Uterus (tissue), 4 donors: ENCODE measurements around the gene FLYWCH2. TPM values are rescaled to one million over a fixed set of nuclear protein-coding genes. Genes with fewer than 3 reads are reported as not detected.

Experiments
- DNase-seq, 2 donors: peaks; one replicate each; pipeline ENCODE4 v3.0.0-alpha.2; 2019 to 2020
- H3K27ac ChIP-seq, 2 donors: fragments of 200-600 bp; sonication (generic); 1 replicate in 1 of 2; 2 replicates in 1 of 2; pipeline ENCODE4 v1.5.1; 2016 to 2018
- H3K27me3 ChIP-seq, 2 donors: fragments of 200-600 bp; sonication (generic); one replicate each; pipeline ENCODE4 v1.5.1; 2018 to 2019; ENCODE audit warnings: control low read depth in 1 of 2
- H3K36me3 ChIP-seq, 2 donors: fragments of 200-600 bp; sonication (generic); one replicate each; pipeline ENCODE4 v1.5.1; 2019; ENCODE audit warnings: control low read depth in 1 of 2
- H3K4me1 ChIP-seq, 2 donors: fragments of 200-600 bp; sonication (generic); one replicate each; pipeline ENCODE4 v1.5.1; 2018 to 2019; ENCODE audit warnings: control low read depth in 1 of 2
- H3K4me3 ChIP-seq, 2 donors: fragments of 200-600 bp; sonication (generic); 1 replicate in 1 of 2; 2 replicates in 1 of 2; pipeline ENCODE4 v1.5.1; 2018 to 2019; ENCODE audit warnings: mild to moderate bottlenecking in 1 of 2
- H3K9me3 ChIP-seq, 2 donors: fragments of 200-600 bp; sonication (generic); one replicate each; pipeline ENCODE4 v1.5.1; 2019; ENCODE audit warnings: control low read depth in 1 of 2
- POLR2A ChIP-seq, 2 donors: fragments of 450-650 bp; IDR thresholded peaks; one replicate each; pipeline ENCODE4 v1.6.1; 2016; ENCODE audit warnings: antibody characterized with exemption in 2 of 2, mild to moderate bottlenecking in 1 of 2, moderate library complexity in 1 of 2
- intact Hi-C: fragments of 100-400 bp; cut with DNase I; formaldehyde crosslinking; loops from one replicate; pipeline ENCODE4 v1.15.1; 2023; ENCODE audit warnings: low total_unique reads
- total RNA-seq, 4 donors: library from RNA; depleted of rRNA in 3 of 4; stranded (reverse); fragments of >200 nt in 3 of 4; gene quantifications; one replicate each; pipeline versions ENCODE4 v1.1.0 to v1.2.4, GENCODE V29; 2014 to 2023
- TF ChIP-seq, protein P1 (sequence below), 4 experiments: fragments of 200-600 bp in 2 of 4; fragments of 450-650 bp in 2 of 4; sonication (generic) in 2 of 4; IDR thresholded peaks; one replicate each; pipeline ENCODE4 v1.5.1; 2016 to 2019; ENCODE audit warnings: antibody characterized with exemption in 4 of 4, mild to moderate bottlenecking in 2 of 4, moderate library complexity in 1 of 4
- donor health status: DM: yes; HTN: yes; CAD: no.

The FLYWCH2 gene
- total RNA-seq, 4 donors from 2014 or later, result 27.9 to 223 (median 40.9) TPM

DNA sequence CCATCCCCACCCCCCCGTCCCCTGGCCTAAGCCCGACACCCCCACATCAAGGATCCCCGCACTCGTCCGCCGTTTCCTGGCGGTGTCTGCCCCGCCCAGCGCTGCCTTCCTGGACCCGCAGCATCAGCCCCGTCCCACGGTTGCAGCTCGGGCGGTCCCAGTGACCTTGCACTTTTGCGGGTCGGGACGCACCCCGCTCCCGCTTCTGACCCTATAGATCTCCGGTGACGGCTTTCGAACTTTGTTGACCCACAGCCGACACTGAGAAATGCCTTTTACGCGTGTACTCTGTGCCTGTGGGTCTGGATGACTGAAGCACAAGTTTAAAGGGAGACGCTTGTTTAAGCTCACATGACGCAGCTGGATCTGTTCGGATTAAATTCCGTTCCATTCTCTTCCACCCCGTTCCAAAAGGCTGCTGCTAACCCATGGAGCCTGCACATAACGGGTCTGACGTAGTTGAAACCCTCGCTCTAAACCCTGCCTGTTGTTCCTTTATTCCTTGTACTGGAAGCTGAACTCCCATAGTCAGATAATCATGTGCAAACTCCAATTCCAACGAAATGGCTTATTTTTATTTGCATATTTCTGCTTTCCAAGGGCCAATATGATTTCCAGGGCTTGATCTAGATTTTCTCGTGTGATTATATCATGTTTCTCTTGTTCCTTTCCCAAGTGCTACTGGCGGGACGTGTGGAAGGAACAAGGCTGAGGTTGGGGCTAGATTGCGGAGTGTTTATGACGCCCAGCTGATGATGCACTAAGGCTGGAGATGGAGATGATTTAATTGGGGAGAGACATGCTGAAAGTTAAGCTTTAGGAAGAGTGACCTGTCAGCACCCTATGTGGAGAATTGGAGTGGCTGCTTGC, 29.6 kb downstream of the FLYWCH2 start:
- peak overlapping the region; percentile 53 to 93 for H3K4me3 ChIP-seq
- intact Hi-C loops, result no loop called here
- DNase-seq, result peak in 1 of 2 donors; percentile 41
- H3K36me3 ChIP-seq, result no peaks in the 10 kb centered on the region
- H3K9me3 ChIP-seq, result no peaks in the 10 kb centered on the region
- peak overlapping the region; percentile 84 to 90 for H3K27ac ChIP-seq
- H3K27me3 ChIP-seq, result no peaks in the 10 kb centered on the region
- TF ChIP-seq POLR2A (IDR thresholded peaks at IDR 0.05), result no peak
- TF ChIP-seq, protein P1, sequence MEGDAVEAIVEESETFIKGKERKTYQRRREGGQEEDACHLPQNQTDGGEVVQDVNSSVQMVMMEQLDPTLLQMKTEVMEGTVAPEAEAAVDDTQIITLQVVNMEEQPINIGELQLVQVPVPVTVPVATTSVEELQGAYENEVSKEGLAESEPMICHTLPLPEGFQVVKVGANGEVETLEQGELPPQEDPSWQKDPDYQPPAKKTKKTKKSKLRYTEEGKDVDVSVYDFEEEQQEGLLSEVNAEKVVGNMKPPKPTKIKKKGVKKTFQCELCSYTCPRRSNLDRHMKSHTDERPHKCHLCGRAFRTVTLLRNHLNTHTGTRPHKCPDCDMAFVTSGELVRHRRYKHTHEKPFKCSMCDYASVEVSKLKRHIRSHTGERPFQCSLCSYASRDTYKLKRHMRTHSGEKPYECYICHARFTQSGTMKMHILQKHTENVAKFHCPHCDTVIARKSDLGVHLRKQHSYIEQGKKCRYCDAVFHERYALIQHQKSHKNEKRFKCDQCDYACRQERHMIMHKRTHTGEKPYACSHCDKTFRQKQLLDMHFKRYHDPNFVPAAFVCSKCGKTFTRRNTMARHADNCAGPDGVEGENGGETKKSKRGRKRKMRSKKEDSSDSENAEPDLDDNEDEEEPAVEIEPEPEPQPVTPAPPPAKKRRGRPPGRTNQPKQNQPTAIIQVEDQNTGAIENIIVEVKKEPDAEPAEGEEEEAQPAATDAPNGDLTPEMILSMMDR (IDR thresholded peaks at IDR 0.05), result no peak
- no peaks in the 10 kb centered on the region for H3K4me1 ChIP-seq

DNA sequence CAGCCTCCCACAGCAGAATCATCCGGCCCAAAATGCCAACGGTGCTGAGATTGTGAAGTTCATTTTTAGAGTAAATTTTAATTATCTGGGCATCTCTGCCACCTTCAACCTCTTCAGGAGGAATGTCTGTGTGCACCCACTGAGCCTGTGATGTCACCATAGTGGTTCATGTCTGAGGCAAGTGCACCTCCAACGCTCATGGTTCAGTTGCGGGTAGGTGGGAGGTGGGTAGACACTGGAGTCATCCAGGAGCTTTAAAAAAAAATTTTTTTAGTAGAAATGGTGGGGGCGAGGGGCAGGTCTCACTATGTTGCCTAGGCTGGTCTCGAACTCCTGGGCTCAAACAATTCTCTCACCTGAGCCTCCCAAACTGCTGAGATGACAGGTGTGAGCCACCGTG, 30.6 kb downstream of the FLYWCH2 start:
- H3K4me3 ChIP-seq, result no peak overlapping the region
- intact Hi-C loops, result no loop called here

DNA sequence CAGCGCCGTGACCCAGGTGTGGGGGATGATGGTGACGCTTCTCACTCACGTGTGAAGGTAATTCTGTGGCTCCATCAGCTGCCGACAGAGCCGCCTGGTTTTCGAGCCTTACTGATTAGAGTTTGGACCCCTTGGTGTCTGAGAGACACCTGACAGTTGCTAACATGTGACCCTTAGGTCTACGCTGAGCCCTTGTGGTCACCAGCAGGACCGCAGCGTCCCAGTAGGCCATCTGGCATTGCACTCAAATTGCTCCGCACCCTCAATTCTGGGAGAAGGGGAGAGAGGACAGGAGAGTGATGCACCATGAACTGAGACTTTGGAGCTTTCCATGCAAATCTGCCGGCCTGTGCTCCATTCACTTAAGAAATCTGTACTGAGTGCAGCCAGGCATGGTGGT, 31.2 kb downstream of the FLYWCH2 start:
- no peaks in the 10 kb centered on the region for H3K9me3 ChIP-seq
- TF ChIP-seq POLR2A (IDR thresholded peaks at IDR 0.05), result no peak
- TF ChIP-seq, protein P1 (IDR thresholded peaks at IDR 0.05), result no peak
- H3K4me3 ChIP-seq, result no peak overlapping the region
- no peaks in the 10 kb centered on the region for H3K27me3 ChIP-seq
- no peak overlapping the region for H3K27ac ChIP-seq
- no peaks in the 10 kb centered on the region for H3K36me3 ChIP-seq
- peaks cover 0 to 5% of the 10 kb centered on the region in 2 donors for H3K4me1 ChIP-seq
- no peak for DNase-seq
- intact Hi-C loops, result no loop called here

More for the DNA sequence above, 30.6 kb downstream of the FLYWCH2 start:
- no peaks in the 10 kb centered on the region for H3K27me3 ChIP-seq
- no peak for TF ChIP-seq POLR2A (IDR thresholded peaks at IDR 0.05)
- TF ChIP-seq, protein P1 (IDR thresholded peaks at IDR 0.05), result no peak
- no peaks in the 10 kb centered on the region for H3K36me3 ChIP-seq
- no peaks in the 10 kb centered on the region for H3K4me1 ChIP-seq
- DNase-seq, result no peak
- H3K27ac ChIP-seq, result no peak overlapping the region
- no peaks in the 10 kb centered on the region for H3K9me3 ChIP-seq

DNA sequence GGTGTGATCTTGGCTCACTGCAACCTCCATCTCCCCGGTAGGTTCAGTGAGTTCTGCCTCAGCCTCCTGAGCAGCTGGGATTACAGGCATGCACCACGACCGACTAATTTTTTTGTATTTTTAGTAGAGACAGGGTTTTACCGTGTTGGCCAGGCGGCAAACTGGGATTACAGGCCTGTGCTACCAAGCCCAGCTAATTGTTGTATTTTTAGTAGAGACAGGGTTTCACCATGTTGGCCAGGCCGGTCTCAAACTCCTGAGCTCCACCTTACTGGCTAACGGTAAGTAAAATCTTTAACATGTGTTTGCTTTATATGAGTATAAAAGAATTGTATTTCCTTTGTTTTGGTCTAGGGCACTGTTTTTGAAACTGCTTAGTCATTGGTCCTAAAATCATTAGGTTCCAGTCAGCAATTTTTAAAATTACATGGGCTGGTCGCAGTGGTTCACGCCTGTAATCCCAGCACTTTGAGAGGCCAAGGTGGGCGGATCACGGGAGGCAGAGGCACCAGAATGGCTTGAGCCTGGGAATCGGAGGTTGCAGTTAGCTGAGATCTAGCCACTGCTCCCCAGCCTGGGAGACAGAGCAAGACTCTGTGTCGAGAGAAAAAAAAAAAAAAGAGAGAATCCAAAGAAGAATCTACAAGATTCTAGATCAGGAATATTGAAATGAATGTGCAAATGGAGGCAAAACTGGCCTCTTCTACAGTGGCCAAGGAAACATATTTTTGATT, 32.3 kb downstream of the FLYWCH2 start:
- DNase-seq, result no peak
- no peak overlapping the region for H3K27ac ChIP-seq
- peaks cover 0 to 6% of the 10 kb centered on the region in 2 donors for H3K4me1 ChIP-seq
- H3K27me3 ChIP-seq, result no peaks in the 10 kb centered on the region
- TF ChIP-seq, protein P1 (IDR thresholded peaks at IDR 0.05), result no peak
- no peak for TF ChIP-seq POLR2A (IDR thresholded peaks at IDR 0.05)
- no peaks in the 10 kb centered on the region for H3K9me3 ChIP-seq
- intact Hi-C loops, result no loop called here
- H3K4me3 ChIP-seq, result no peak overlapping the region
- H3K36me3 ChIP-seq, result no peaks in the 10 kb centered on the region
